Endothelial cell of umbilical vein (primary cell): ENCODE measurements around the gene MUC2. TPM values are rescaled to one million over a fixed set of nuclear protein-coding genes. Genes with fewer than 3 reads are reported as not detected.

Experiments used
- BruUV-seq: library from RNA; stranded (reverse); fragments of 400-500 nt; replicated peaks from 2 replicates; lab custom pipeline; 2021; lab: Mats Ljungman, UMichigan
- CTCF ChIA-PET: fragments of 300-600, 350-600 bp; sonication (Branson Sonifier 250); formaldehyde crosslinking; loops from one replicate; lab custom pipeline; 2021; ENCODE audit warnings: antibody characterized with exemption, inconsistent platforms; lab: Charles Lee
- POLR2A ChIA-PET: fragments of 300-600, 350-600 bp; sonication (Branson Sonifier 250); formaldehyde crosslinking; loops from one replicate; lab custom pipeline; 2021; ENCODE audit warnings: antibody characterized with exemption, inconsistent platforms; lab: Charles Lee
- DNase-seq: peaks from one replicate; pipeline ENCODE4 v3.0.0-alpha.2; 2011; ENCODE audit warnings: low read depth, low spot score
- FAIRE-seq: peaks from 2 replicates; lab custom pipeline; 2011; peaks lifted over from hg19 to GRCh38; lab: Jason Lieb, UNC
- H2AFZ ChIP-seq: 2 replicates; pipeline ENCODE4 v1.6.0; 2012; ENCODE audit warnings: low read depth, low read length, control low read depth, inconsistent platforms
- H3K27ac ChIP-seq: 2 replicates; pipeline ENCODE4 v1.5.1; 2011; ENCODE audit warnings: low read depth, mild to moderate bottlenecking, control low read depth, low read length, moderate library complexity; ENCODE audit not compliant: insufficient read depth
- H3K27me3 ChIP-seq, 2 experiments: 2 replicates each; pipeline versions ENCODE4 v1.6.0 to v1.6.1; 2011; ENCODE audit warnings: low read length in 2 of 2, mixed read lengths in 1 of 2; ENCODE audit not compliant: control insufficient read depth in 2 of 2, insufficient read depth in 2 of 2
- H3K36me3 ChIP-seq, 2 experiments: 2 replicates in 1 of 2; 3 replicates in 1 of 2; pipeline ENCODE4 v1.5.1; 2011; ENCODE audit warnings: low read length in 2 of 2, mild to moderate bottlenecking in 1 of 2, moderate library complexity in 1 of 2; ENCODE audit not compliant: control insufficient read depth in 2 of 2, insufficient read depth in 2 of 2; ENCODE audit errors: extremely low read depth in 1 of 2
- H3K4me1 ChIP-seq: 3 replicates; pipeline ENCODE4 v1.5.1; 2011; ENCODE audit warnings: mild to moderate bottlenecking, low read length; ENCODE audit not compliant: control insufficient read depth, insufficient read depth; ENCODE audit errors: extremely low read depth
- H3K4me2 ChIP-seq: 2 replicates; pipeline ENCODE4 v1.6.1; 2011; ENCODE audit warnings: low read length, control low read depth, mixed read lengths; ENCODE audit not compliant: insufficient read depth
- H3K4me3 ChIP-seq, 3 experiments: fragments of 200-600 bp in 1 of 3; sonication (generic), shearing (Covaris generic) in 1 of 3; replicated peaks in 1 of 3; 2 replicates each; pipeline ENCODE4 v1.5.1; 2011 to 2016; ENCODE audit warnings: control low read depth in 3 of 3, low read length in 3 of 3, mild to moderate bottlenecking in 2 of 3, inconsistent platforms in 1 of 3, low read depth in 1 of 3, moderate library complexity in 1 of 3; ENCODE audit not compliant: insufficient read depth in 1 of 3
- H3K79me2 ChIP-seq: 2 replicates; pipeline ENCODE4 v1.6.0; 2012; ENCODE audit warnings: low read length, inconsistent platforms; ENCODE audit not compliant: control insufficient read depth, insufficient read depth
- H3K9ac ChIP-seq: replicated peaks from 2 replicates; pipeline ENCODE3; 2011; ENCODE audit warnings: low read length, control low read depth; ENCODE audit not compliant: insufficient read depth; ENCODE audit errors: extremely low read depth
- H3K9me1 ChIP-seq: replicated peaks from 3 replicates; pipeline ENCODE4 v1.6.0; 2011; ENCODE audit warnings: mild to moderate bottlenecking, low read length; ENCODE audit not compliant: control insufficient read depth, insufficient read depth; ENCODE audit errors: extremely low read depth
- H3K9me3 ChIP-seq: replicated peaks from 2 replicates; pipeline ENCODE4 v1.5.1; 2012; ENCODE audit warnings: low read length, inconsistent platforms; ENCODE audit not compliant: control insufficient read depth, insufficient read depth
- H4K20me1 ChIP-seq: replicated peaks from 2 replicates; pipeline ENCODE3; 2011; ENCODE audit warnings: mild to moderate bottlenecking, low read length; ENCODE audit not compliant: control insufficient read depth, insufficient read depth; ENCODE audit errors: extremely low read depth
- GATA2 ChIP-seq: IDR thresholded peaks from 2 replicates; pipeline ENCODE4 v1.7.0; 2011; ENCODE audit warnings: low read depth, mild to moderate bottlenecking, moderate library complexity, mixed read lengths, low read length; ENCODE audit not compliant: insufficient read length, insufficient read depth
- MYC ChIP-seq: IDR thresholded peaks from one replicate; pipeline ENCODE4 v1.6.1; 2011; ENCODE audit warnings: mild to moderate bottlenecking, low read depth, low read length
- dilution Hi-C: fragments of 300-500 bp; cut with MboI; formaldehyde crosslinking; loops from one replicate; pipeline ENCODE4 v1.15.0; 2019; ENCODE audit warnings: low sequenced_read_pairs; ENCODE audit not compliant: extremely low pct_ligation_motif_present
- intact Hi-C: fragments of 100-400 bp; cut with micrococcal nuclease; formaldehyde crosslinking; loops from one replicate; pipeline ENCODE4 v1.10.0; 2022
- polyA plus RNA-seq, 4 experiments: library from polyadenylated mRNA; depleted of rRNA in 3 of 4; stranded (reverse) in 3 of 4; unstranded in 1 of 4; fragments of >200 nt; gene quantifications; 2 replicates each; pipeline versions ENCODE4 v1.2.1 to v1.2.3, GENCODE V29; 2011 to 2012; ENCODE audit warnings: missing spikeins in 1 of 4
- total RNA-seq: library from RNA; stranded (reverse); gene quantifications from 2 replicates; pipeline ENCODE4 v1.2.3, GENCODE V29; 2021
- TF ChIP-seq, protein P1 (sequence below), 2 donors: IDR thresholded peaks; 1 replicate in 1 of 2; 2 replicates in 1 of 2; pipeline ENCODE4 v1.5.1; 2011; ENCODE audit warnings: low read length in 2 of 2, mild to moderate bottlenecking in 2 of 2, moderate library complexity in 2 of 2, control low read depth in 1 of 2, inconsistent platforms in 1 of 2, low read depth in 1 of 2; ENCODE audit not compliant: insufficient read depth in 1 of 2; ENCODE audit errors: extremely low read depth in 1 of 2

The MUC2 gene
- total and polyA plus RNA-seq, 2 donors (not counting 3 experiments of a cell fraction or from before 2014, with no cell fraction given) = not detected

GRCh38 chr11:1036303-1036923, 38.3 kb upstream of the MUC2 start, which contains the start of gene MUC6:
Gene MUC6, minus strand, starts transcription at chr11:1036718. Its CDS starts 63 bp downstream, at chr11:1036655.
- TF ChIP-seq, protein P1, sequence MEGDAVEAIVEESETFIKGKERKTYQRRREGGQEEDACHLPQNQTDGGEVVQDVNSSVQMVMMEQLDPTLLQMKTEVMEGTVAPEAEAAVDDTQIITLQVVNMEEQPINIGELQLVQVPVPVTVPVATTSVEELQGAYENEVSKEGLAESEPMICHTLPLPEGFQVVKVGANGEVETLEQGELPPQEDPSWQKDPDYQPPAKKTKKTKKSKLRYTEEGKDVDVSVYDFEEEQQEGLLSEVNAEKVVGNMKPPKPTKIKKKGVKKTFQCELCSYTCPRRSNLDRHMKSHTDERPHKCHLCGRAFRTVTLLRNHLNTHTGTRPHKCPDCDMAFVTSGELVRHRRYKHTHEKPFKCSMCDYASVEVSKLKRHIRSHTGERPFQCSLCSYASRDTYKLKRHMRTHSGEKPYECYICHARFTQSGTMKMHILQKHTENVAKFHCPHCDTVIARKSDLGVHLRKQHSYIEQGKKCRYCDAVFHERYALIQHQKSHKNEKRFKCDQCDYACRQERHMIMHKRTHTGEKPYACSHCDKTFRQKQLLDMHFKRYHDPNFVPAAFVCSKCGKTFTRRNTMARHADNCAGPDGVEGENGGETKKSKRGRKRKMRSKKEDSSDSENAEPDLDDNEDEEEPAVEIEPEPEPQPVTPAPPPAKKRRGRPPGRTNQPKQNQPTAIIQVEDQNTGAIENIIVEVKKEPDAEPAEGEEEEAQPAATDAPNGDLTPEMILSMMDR (IDR thresholded peaks at IDR 0.05; ENCODE audit: extremely low read depth in 1 of 2, insufficient read depth in 1 of 2, low read depth in 1 of 2, low read length in 2 of 2) = no peak
- no peaks in the 10 kb centered on the region for H3K4me1 ChIP-seq
- no peak within 1 kb of the TSS for H3K4me3 ChIP-seq
- no peak within 1 kb of the TSS for H3K4me2 ChIP-seq
- no peak for FAIRE-seq
- no TSS peak for BruUV-seq
- intact Hi-C loops (no loop called here), dilution Hi-C loops (no loop called here)
- no peak within 1 kb of the TSS for H3K9ac ChIP-seq
- no peaks in the 10 kb centered on the region for H4K20me1 ChIP-seq
- no peaks in the 10 kb centered on the region for H3K9me1 ChIP-seq
- CTCF ChIA-PET = no interaction called here
- no peak within 1 kb of the TSS for H3K27ac ChIP-seq
- POLR2A ChIA-PET = no interaction called here
- no peaks in the 10 kb centered on the region for H3K27me3 ChIP-seq
- no peaks in the 10 kb centered on the region for H3K36me3 ChIP-seq
- DNase-seq = no peak
- H2AFZ ChIP-seq = no peak within 1 kb of the TSS
- H3K79me2 ChIP-seq = no peaks in the 10 kb centered on the region
- no peaks in the 10 kb centered on the region for H3K9me3 ChIP-seq

- BruUV-seq = no TSS peak
- CTCF ChIA-PET = no interaction called here
- DNase-seq (no peak), FAIRE-seq (no peak)
- Histone ChIP-seq H3K27me3 (no peaks in the 10 kb centered on the region), H2AFZ (no peak overlapping the region), H3K4me1 (no peaks in the 10 kb centered on the region), H3K9me1 (no peaks in the 10 kb centered on the region), H3K9ac (no peak overlapping the region), H3K4me2 (no peak overlapping the region), H3K9me3 (no peaks in the 10 kb centered on the region), H4K20me1 (no peaks in the 10 kb centered on the region), H3K79me2 (no peaks in the 10 kb centered on the region), H3K36me3 (no peaks in the 10 kb centered on the region), H3K4me3 (no peak overlapping the region), H3K27ac (no peak overlapping the region)
- POLR2A ChIA-PET = no interaction called here
- dilution Hi-C loops (no loop called here), intact Hi-C loops (no loop called here)
- TF ChIP-seq MYC = no peak
- TF ChIP-seq GATA2 = no peak
- TF ChIP-seq, protein P1 (IDR thresholded peaks at IDR 0.05; ENCODE audit: extremely low read depth in 1 of 2, insufficient read depth in 1 of 2, low read depth in 1 of 2, low read length in 2 of 2) = no peak
Measured at GRCh38 chr11:1036931-1037330, 37.7 kb upstream of the MUC2 start.
